Immature natural killer cell (primary cell): ENCODE measurements around the gene FAM193B. TPM values are rescaled to one million over a fixed set of nuclear protein-coding genes. Genes with fewer than 3 reads are reported as not detected.

Source experiments
- DNase-seq, 3 donors: peaks; one replicate each; pipeline ENCODE4 v3.0.0; 2022; ENCODE audit warnings: mixed read lengths in 1 of 3
- H3K27ac Mint-ChIP-seq, 6 donors: one replicate each; pipeline ENCODE4 v1.8.0; 2020; ENCODE audit warnings: mixed read lengths in 6 of 6, mild to moderate bottlenecking in 5 of 6, inconsistent platforms in 4 of 6, moderate library complexity in 3 of 6
- H3K27me3 Mint-ChIP-seq, 3 donors: one replicate each; pipeline ENCODE4 v1.8.0; 2020 to 2021; ENCODE audit warnings: low read depth in 3 of 3, mild to moderate bottlenecking in 3 of 3, mixed read lengths in 3 of 3, moderate library complexity in 3 of 3, inconsistent platforms in 1 of 3
- H3K36me3 Mint-ChIP-seq, 3 donors: one replicate each; pipeline ENCODE4 v1.8.0; 2020; ENCODE audit warnings: mixed read lengths in 3 of 3, inconsistent platforms in 2 of 3, mild to moderate bottlenecking in 2 of 3
- H3K4me1 Mint-ChIP-seq, 2 donors: one replicate each; pipeline ENCODE4 v1.8.0; 2020; ENCODE audit warnings: inconsistent platforms in 2 of 2, mild to moderate bottlenecking in 2 of 2, mixed read lengths in 2 of 2, moderate library complexity in 1 of 2
- H3K4me3 Mint-ChIP-seq, 5 donors: one replicate each; pipeline ENCODE4 v1.8.0; 2020; ENCODE audit warnings: mild to moderate bottlenecking in 5 of 5, mixed read lengths in 5 of 5, inconsistent platforms in 3 of 5, moderate library complexity in 3 of 5
- H3K9me3 Mint-ChIP-seq, 6 donors: one replicate each; pipeline ENCODE4 v1.8.0; 2020; ENCODE audit warnings: mild to moderate bottlenecking in 6 of 6, mixed read lengths in 6 of 6, inconsistent platforms in 4 of 6, moderate library complexity in 3 of 6
- polyA plus RNA-seq, 3 donors: library from polyadenylated mRNA; unstranded; fragments of 300-500 nt; fragmentation: Illumina TruSeq; gene quantifications; one replicate each; pipeline ENCODE4 v1.2.3, GENCODE V29; 2021

The FAM193B gene
- polyA plus RNA-seq, 3 donors from 2014 or later = 2.5 to 6.2 (median 3.4) TPM

DNA sequence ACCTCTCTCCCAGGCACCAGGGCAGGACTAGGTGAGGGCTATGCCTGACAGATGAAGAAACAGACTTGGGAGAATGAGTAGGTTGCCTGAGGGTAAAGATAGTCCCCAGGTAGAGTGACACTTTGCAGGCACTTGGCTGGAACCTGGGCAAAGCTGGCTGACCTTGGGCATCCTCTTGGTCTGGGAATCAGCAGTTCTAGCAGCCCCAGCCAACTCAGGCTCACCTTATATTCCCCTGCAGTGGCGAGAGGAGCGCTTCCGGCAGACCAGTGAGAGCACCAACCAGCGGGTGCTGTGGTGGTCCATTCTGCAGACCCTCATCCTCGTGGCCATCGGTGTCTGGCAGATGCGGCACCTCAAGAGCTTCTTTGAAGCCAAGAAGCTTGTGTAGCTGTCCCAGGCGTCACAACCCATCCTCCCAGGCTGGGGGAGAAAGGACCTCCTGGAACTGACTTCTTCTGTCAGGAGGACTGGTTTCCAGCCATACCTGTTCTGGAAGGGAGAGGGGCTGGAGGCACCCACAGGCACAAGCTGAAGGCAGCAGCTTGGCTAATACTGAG, 40.7 kb upstream of the FAM193B start:
- DNase-seq = no peak
- Mint-ChIP-seq H3K4me3 (no peak overlapping the region), H3K27me3 (peaks cover 4 to 17% (median 9%) of the 10 kb centered on the region in 3 donors), H3K4me1 (peaks cover 38 to 41% of the 10 kb centered on the region in 2 donors), H3K36me3 (peaks cover 7 to 27% (median 9%) of the 10 kb centered on the region in 3 donors), H3K9me3 (no peaks in the 10 kb centered on the region), H3K27ac (no peak overlapping the region)

DNA sequence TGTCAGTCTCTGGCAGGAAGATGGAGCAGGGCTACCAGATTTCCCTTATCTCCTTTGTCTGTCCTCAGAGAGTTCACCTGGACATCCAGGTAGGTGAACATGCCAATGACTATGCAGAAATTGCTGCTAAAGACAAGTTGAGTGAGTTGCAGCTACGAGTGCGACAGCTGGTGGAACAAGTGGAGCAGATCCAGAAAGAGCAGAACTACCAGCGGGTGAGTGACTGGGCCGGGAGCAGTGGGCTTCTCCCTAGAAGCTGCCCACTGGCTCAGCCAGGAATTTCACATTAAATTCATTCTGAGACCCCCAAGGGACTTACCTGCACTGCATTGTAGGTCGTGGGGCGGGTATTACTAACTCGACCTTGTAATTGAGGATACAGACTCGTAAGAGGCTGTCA, 39.7 kb upstream of the FAM193B start:
- peak overlapping the region in 1 of 5 donors; percentile 96 for H3K4me3 Mint-ChIP-seq
- H3K36me3 Mint-ChIP-seq = peaks cover 7 to 27% (median 9%) of the 10 kb centered on the region in 3 donors
- peaks cover 35 to 39% of the 10 kb centered on the region in 2 donors for H3K4me1 Mint-ChIP-seq
- DNase-seq = no peak
- no peaks in the 10 kb centered on the region for H3K9me3 Mint-ChIP-seq
- peaks cover 4 to 17% (median 9%) of the 10 kb centered on the region in 3 donors for H3K27me3 Mint-ChIP-seq
- no peak overlapping the region for H3K27ac Mint-ChIP-seq

DNA sequence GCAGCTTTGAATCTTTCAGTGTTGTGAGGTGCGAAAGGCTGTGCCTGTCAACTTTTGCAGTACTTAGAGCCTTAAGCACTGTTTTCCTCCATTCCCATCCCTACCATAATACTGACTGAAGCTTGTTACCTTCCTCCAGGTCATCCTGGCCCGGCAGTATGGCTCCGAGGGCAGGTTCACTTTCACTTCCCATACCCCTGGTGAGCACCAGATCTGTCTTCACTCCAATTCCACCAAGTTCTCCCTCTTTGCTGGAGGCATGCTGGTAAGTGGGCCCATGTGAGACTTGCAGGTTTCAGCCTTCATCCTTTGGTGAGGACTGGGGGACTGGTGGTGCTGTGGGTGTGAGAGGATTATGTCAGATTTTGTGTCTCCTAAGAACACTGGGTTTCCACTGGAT, 39.1 kb upstream of the FAM193B start:
- Mint-ChIP-seq H3K9me3 (no peaks in the 10 kb centered on the region), H3K4me1 (peaks cover 31 to 33% of the 10 kb centered on the region in 2 donors), H3K27me3 (peaks cover 4 to 17% (median 9%) of the 10 kb centered on the region in 3 donors), H3K36me3 (peaks cover 7 to 27% (median 9%) of the 10 kb centered on the region in 3 donors), H3K27ac (peak overlapping the region in 4 of 6 donors; percentile 44 to 84 (median 66)), H3K4me3 (peak overlapping the region; percentile 56 to 100 (median 96))
- DNase-seq = no peak

DNA sequence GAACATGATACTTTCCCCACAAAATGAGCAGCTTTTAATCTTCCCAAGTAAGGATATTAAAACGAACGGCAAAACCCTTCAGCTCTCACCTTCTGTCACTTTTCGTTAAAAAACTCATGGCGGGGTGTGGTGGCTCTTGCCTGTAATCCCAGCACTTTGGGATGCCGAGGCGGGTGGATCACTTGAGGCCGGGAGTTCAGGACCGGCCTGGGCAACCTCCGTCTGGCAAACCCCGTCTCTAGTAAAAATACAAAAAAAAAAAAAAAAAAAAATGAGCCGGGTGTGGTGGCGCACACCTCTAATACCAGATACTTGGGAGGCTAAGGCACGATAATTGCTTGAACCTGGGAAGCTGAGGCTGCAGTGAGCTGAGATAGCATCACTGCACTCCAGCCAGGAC, 38.5 kb upstream of the FAM193B start:
- Mint-ChIP-seq H3K36me3 (peaks cover 7 to 27% (median 9%) of the 10 kb centered on the region in 3 donors), H3K9me3 (no peaks in the 10 kb centered on the region), H3K4me1 (peaks cover 29 to 31% of the 10 kb centered on the region in 2 donors), H3K27me3 (peaks cover 4 to 18% (median 6%) of the 10 kb centered on the region in 3 donors), H3K27ac (peak overlapping the region; percentile 82 to 99 (median 96)), H3K4me3 (peak overlapping the region; percentile 93 to 100 (median 98))
- DNase-seq = no peak

DNA sequence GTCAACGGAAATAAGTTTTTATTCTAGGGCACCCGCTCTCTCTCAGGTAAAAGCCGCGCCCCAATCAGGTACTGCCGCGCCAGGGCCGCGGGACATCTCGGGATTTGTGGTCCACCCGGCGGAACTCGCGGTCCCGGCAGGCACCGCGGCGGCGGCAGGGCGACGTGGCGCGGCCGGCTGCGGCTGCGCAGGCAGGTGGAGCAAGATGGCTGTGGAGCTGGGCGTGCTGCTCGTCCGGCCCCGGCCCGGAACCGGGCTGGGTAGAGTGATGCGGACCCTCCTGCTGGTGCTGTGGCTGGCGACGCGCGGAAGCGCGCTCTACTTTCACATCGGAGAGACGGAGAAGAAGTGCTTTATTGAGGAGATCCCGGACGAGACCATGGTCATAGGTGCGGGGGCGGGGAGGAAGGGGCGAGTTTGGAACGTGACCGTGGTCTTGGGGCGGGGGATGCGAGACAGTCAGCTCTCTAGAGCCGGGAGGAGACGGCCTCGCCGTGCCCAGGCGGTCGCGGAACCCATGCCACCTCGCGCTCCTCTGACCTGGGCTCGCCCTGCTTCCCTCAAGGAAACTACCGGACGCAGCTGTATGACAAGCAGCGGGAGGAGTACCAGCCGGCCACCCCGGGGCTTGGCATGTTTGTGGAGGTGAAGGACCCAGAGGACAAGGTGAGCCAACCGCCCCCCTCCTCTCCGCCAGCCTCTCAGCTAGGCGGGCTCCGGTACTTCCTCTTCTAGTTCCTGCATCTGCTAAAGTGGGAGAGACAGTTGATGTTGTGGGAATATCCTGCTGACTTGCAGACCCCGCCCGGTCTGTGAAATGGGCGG, 37.9 kb upstream of the FAM193B start, which contains the start of gene TMED9:
Gene TMED9 (plus strand): TSS at position 194 of the 825 bp plus-strand sequence. CDS start 12 bp downstream, at position 206.
- no peaks in the 10 kb centered on the region for H3K9me3 Mint-ChIP-seq
- H3K4me3 Mint-ChIP-seq = peak within 1 kb of the TSS; percentile 93 to 100 (median 98)
- peak within 1 kb of the TSS; percentile 91 to 99 (median 96) for H3K27ac Mint-ChIP-seq
- peaks cover 6 to 18% (median 6%) of the 10 kb centered on the region in 3 donors for H3K27me3 Mint-ChIP-seq
- peak; percentile 84 to 85 (median 84) for DNase-seq
- H3K4me1 Mint-ChIP-seq = peaks cover 29 to 31% of the 10 kb centered on the region in 2 donors
- H3K36me3 Mint-ChIP-seq = peaks cover 7 to 27% (median 9%) of the 10 kb centered on the region in 3 donors

DNA sequence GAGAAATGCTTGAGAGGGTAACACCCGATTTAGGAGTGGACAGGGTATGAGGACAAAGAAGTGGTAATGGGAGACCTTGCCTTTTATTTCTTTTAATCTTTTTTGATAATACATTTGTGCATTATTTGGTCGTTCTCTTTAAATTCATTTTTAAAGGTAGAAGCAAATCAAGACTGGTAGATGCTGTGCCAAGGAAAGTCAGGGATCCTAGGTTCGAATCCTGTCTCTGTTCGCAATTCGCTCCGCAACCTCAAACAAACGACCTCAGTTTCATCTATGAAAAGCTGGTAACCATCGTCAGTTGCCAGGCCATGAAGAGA, 37.3 kb upstream of the FAM193B start:
- Mint-ChIP-seq H3K27ac (peak overlapping the region in 5 of 6 donors; percentile 68 to 93 (median 81)), H3K36me3 (peaks cover 7 to 27% (median 9%) of the 10 kb centered on the region in 3 donors), H3K9me3 (no peaks in the 10 kb centered on the region), H3K4me3 (peak overlapping the region; percentile 93 to 100 (median 98)), H3K4me1 (peaks cover 29 to 31% of the 10 kb centered on the region in 2 donors), H3K27me3 (peaks cover 6 to 18% (median 6%) of the 10 kb centered on the region in 3 donors)
- no peak for DNase-seq

DNA sequence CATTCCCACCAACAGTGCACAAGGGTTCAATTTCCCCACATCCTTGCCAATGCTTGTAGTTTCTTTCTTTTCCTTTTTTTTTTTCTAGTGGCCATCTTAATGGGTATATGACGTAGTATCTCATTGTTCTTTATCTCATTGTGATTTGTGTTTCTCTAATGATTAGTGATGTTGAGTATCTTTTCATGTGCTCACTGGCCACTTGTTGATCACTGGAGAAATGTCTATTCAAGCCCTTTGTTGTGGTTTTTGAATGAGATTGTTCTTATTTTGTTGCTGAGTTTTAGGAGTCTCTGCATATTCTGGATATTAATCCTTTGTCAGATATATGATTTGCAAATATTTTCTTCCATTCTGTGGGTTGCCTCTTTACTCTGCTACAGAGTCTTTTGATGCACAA, 36.0 kb upstream of the FAM193B start:
- no peak overlapping the region for H3K27ac Mint-ChIP-seq
- H3K4me1 Mint-ChIP-seq = peaks cover 25 to 31% of the 10 kb centered on the region in 2 donors
- DNase-seq = no peak
- no peaks in the 10 kb centered on the region for H3K9me3 Mint-ChIP-seq
- H3K27me3 Mint-ChIP-seq = peaks cover 6 to 18% (median 9%) of the 10 kb centered on the region in 3 donors
- H3K36me3 Mint-ChIP-seq = peaks cover 3 to 18% (median 9%) of the 10 kb centered on the region in 3 donors
- peak overlapping the region in 3 of 5 donors; percentile 36 to 46 (median 41) for H3K4me3 Mint-ChIP-seq

DNA sequence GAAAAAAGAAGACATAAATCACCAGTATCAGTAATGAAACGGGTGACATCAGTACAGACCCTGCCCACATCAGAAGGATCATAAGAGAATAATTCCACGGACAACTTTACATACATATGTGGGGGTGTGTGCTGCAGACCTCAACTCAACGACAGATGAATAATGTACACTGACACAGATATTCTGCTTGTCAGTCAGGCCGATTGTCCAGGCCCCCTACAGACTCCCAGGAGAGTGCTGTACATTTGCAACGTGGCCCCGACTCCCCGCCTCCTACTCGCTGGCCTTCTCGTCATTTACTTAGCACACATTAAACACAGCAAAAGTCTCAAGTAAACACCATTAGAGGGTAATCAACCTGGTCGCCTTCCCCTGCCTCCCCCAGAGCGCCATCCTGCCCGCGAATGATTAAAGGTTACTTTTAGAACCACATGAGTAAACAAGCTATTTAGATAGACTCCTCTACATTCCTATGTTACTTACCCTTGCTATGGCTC, 34.1 kb upstream of the FAM193B start:
- Mint-ChIP-seq H3K9me3 (no peaks in the 10 kb centered on the region), H3K36me3 (peaks cover 0 to 4% (median 3%) of the 10 kb centered on the region in 3 donors), H3K27me3 (peaks cover 9 to 14% (median 12%) of the 10 kb centered on the region in 3 donors), H3K27ac (no peak overlapping the region), H3K4me3 (no peak overlapping the region), H3K4me1 (peaks cover 21 to 23% of the 10 kb centered on the region in 2 donors)
- no peak for DNase-seq

DNA sequence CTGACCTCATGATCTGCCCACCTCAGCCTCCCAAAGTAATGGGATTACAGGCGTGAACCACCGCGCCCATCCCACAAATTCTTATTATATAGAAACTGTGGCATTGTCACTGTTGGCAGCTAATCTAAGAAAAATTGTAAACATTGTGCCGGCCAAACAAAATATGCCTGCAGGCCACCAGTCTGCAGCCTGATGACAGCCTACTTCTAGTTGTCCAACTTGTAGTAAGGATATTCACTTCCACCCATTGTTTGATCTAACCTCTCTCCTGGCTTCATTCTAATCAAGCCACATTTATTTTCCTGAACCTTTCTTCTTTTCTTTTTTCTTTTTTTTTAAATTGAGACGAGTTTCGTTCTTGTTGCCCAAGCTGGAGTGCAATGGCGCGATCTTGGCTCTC, 24.0 kb upstream of the FAM193B start:
- H3K36me3 Mint-ChIP-seq = no peaks in the 10 kb centered on the region
- H3K27me3 Mint-ChIP-seq = peaks cover 0 to 11% (median 7%) of the 10 kb centered on the region in 3 donors
- no peaks in the 10 kb centered on the region for H3K9me3 Mint-ChIP-seq
- no peaks in the 10 kb centered on the region for H3K4me1 Mint-ChIP-seq
- no peak overlapping the region for H3K27ac Mint-ChIP-seq
- no peak for DNase-seq
- no peak overlapping the region for H3K4me3 Mint-ChIP-seq

DNA sequence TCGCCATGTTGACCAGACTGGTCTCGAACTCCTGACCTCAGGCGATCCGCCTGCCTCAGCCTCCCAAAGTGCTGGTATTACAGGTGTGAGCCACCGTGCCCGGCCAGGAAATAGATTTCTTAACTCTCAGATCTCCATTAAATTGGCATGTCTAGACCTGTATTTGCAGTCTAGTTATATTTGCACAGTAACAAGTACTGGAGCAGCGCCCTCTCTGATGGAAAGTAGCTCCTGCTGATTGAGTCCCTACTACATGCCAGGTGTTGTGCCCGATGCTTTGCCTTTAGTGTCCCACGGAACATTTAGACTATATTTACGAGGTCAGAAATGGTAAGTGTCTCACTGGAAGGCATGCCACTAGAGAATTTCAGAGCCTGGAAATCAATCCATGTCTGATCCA, 21.8 kb upstream of the FAM193B start:
- no peaks in the 10 kb centered on the region for H3K4me1 Mint-ChIP-seq

DNA sequence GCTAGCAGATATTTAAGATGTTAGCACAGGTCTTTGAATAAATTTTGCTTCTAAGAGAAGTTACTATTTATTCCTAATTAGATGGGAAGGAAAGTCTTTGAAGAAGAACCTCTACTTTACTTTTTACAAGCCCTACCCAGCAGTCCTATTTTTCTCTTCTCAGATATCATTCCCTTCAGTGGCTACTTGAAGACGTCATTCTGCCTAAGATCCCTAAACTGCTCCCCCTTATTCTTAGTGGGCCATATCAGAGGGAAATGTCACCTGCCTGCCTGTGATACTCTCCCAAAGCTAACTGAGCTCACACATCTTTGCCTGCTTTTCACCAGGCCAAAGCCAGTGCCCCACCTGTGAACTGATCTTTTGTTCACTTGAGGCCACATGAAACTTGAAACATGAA, 21.1 kb upstream of the FAM193B start:
- Mint-ChIP-seq H3K27ac (no peak overlapping the region), H3K9me3 (no peaks in the 10 kb centered on the region), H3K36me3 (no peaks in the 10 kb centered on the region), H3K4me1 (no peaks in the 10 kb centered on the region), H3K27me3 (peaks cover 3 to 6% (median 4%) of the 10 kb centered on the region in 3 donors), H3K4me3 (no peak overlapping the region)
- no peak for DNase-seq

More for the DNA sequence above, 21.8 kb upstream of the FAM193B start:
- Mint-ChIP-seq H3K36me3 (no peaks in the 10 kb centered on the region), H3K4me3 (no peak overlapping the region), H3K27me3 (peaks cover 3 to 6% (median 4%) of the 10 kb centered on the region in 3 donors), H3K27ac (no peak overlapping the region), H3K9me3 (no peaks in the 10 kb centered on the region)
- DNase-seq = no peak

DNA sequence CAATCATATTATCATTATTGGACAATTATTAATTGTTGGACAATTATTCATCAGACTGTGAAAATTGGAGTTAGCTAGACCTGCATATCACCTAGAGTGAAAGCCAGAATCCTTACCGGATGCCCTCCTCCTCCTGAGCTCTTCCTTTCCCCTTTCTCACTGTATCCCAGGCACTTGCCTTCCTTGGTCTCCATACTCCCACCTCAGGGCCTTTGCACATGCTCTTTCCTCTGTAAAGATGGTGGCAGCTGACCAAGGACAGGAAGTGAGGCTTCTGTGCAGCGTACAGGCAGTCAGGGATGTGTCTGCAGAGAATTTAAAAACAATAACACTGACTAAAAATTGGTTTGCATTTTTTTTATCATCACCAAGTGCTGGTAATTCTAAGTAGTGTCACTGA, 15.5 kb upstream of the FAM193B start:
- Mint-ChIP-seq H3K27ac (no peak overlapping the region), H3K27me3 (peaks cover 4 to 9% (median 6%) of the 10 kb centered on the region in 3 donors), H3K9me3 (no peaks in the 10 kb centered on the region), H3K4me1 (no peaks in the 10 kb centered on the region), H3K4me3 (no peak overlapping the region), H3K36me3 (no peaks in the 10 kb centered on the region)
- DNase-seq = no peak

DNA sequence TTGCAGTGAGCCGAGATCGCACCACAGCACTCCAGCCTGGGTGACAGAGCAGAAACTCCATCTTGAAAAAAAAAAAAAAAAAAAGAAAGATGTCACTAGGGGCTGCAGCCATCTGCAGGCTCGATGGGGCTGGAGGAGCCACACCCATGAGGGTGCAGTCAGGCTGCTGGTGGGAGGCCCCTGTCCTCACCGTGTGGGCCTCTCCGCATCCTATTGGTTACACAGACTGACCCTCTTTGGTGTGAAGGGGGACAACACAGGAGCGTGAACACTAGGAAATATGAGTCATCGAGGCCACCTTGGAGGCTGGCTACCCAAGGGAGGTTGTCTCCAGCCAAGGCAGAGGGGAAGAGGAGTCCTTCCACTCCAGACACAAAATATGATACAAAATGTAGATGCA, 14.0 kb upstream of the FAM193B start:
- no peaks in the 10 kb centered on the region for H3K4me1 Mint-ChIP-seq
- peaks cover 6 to 8% (median 7%) of the 10 kb centered on the region in 3 donors for H3K27me3 Mint-ChIP-seq

DNA sequence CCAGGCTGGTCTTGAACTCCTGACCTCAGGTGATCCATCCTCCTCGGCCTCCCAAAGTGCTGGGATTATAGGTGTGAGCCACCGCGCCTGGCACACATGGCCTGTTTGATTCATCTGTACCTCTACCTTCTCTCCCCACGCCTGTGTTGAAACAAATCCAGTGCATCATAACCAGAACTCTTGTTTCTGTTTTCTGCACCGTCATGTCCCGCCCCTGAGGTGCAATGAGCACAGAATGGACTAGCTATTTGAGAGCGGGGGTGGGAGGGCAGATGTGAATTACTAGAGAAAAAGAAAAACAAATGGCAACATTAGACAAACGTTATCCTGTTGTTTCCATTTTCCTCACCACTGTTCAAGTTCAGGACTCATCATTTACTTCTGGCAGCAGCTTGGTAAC, 10.7 kb upstream of the FAM193B start:
- H3K4me1 Mint-ChIP-seq = no peaks in the 10 kb centered on the region
- no peaks in the 10 kb centered on the region for H3K9me3 Mint-ChIP-seq
- H3K36me3 Mint-ChIP-seq = no peaks in the 10 kb centered on the region
- DNase-seq = no peak
- peaks cover 5 to 7% (median 6%) of the 10 kb centered on the region in 3 donors for H3K27me3 Mint-ChIP-seq
- H3K4me3 Mint-ChIP-seq = no peak overlapping the region
- no peak overlapping the region for H3K27ac Mint-ChIP-seq

More for the DNA sequence above, 14.0 kb upstream of the FAM193B start:
- H3K36me3 Mint-ChIP-seq = no peaks in the 10 kb centered on the region
- no peaks in the 10 kb centered on the region for H3K9me3 Mint-ChIP-seq
- H3K27ac Mint-ChIP-seq = no peak overlapping the region
- DNase-seq = no peak
- H3K4me3 Mint-ChIP-seq = no peak overlapping the region
